ENCODE results near the gene FDXR. TPM values are rescaled to one million over a fixed set of nuclear protein-coding genes. Genes with fewer than 3 reads are reported as not detected.

The FDXR gene
- total RNA-seq, 1 donor from 2014 or later: 4.6 TPM

DNA sequence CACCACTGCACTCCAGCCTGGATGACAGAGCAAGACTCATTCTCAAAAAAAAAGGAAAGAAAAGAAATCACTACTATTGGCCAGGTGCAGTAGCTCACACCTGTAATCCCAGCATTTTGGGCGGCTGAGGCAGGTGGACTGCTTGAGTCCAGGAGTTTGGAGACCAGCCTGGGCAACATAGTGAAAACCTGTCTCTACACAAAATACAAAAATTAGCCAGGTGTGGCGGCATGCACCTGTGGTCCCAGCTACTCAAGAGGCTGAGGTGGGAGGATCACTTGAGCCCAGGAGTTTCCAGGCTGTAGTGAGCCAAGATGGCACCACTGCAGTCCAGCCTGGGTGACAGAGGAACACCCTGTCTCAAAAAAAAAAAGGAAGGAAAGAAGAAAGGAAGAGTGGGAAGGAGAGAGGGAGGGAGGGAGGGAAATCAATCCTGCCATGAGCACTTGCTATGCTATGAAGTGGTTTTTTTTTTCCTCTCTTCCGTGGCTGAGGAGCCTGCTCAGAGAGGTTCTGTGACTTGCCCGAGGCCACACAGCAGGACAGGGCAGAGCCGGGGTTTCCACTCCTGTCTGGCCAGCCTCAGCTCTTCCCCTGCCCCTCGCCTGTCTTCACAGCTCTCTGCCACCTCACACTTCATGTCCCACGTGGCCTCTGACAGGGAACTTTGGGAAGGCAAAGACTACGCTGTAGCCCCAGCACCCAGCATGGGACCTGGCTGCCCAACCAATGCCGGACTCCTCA lies 24.0 kb downstream of the FDXR start:
- ATAC-seq (ENCODE audit: poor library complexity): no peak
- DNase-seq: no peak
- intact Hi-C loops (cut with DNase I): no loop called here

DNA sequence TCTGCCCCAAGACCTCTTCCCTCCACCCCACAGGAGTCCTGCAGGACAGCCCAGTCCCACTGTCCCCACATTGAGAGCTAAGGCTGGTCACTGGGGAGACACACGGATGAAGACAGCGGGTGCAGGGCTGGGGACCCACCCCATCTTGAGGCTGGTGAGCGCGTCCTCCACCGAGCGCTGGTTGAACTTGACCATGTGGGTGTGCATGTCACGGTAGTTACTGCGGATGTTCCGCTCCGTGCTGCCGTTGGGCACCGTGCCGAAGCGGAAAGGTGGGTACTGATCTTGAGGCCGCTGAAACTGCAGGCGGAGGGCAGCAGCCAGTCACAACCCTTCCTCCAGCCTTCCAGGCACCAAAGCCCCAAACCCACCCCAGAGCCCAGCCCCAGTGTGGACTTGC lies 26.2 kb downstream of the FDXR start:
- DNase-seq: no peak
- intact Hi-C loops (cut with DNase I): no loop called here
- no peak for ATAC-seq (ENCODE audit: poor library complexity)

GRCh38 chr17:74843352-74843627 lies 29.5 kb downstream of the FDXR start:
- DNase-seq (no peak), ATAC-seq (ENCODE audit: poor library complexity) (no peak)
- intact Hi-C loops (cut with DNase I): no loop called here

DNA sequence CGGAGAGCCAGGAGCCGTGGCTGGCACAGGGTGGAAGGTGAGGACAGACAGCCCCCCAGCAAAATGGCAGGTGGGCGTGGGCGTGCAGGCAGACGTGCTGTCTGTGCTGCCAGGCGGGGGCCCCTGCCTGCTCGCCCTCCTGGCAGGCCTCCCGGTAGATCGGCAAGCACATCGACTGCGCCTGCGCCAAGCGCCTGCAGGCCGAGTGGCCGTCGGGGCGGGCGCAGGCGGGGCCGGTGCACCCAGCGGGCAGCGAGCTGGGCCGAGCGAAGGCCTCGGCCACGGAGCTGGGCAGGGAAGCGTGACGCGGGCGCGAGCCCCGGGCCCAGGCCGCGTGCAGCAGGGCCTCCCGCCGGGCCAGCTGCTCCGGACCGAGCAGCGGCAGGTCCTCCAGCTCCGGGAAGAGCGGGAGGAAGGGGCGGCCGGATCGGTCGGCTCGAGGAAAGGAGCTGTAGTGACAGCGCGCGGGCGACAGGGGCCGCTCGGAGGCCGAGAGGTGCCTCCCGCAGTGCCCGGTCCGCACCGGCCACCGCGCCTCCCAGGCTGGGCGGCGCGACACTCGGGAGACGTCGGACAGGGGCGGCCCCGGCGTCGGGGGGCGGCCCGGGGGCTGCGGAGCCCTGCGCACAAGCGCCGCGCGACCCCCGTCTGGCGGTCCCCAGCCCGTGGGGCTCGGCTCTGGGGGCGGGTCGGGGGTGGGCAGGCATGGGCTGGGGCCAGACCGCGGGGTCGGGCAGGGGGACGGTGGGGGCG lies 30.0 kb downstream of the FDXR start:
- ATAC-seq (ENCODE audit: poor library complexity) (peak; percentile 88), DNase-seq (peak; percentile 88)
- intact Hi-C loops (cut with DNase I): no loop called here

- intact Hi-C loops (cut with DNase I): no loop called here
- no peak for DNase-seq
These were observed 30.6 kb downstream of the FDXR start for GRCh38 chr17:74842146-74842598.

GRCh38 chr17:74840989-74841666 lies 31.7 kb downstream of the FDXR start:
- ATAC-seq (ENCODE audit: poor library complexity): peak; percentile 74
- intact Hi-C loops (cut with DNase I): no loop called here
- peak; percentile 88 for DNase-seq

More at GRCh38 chr17:74842146-74842598, 30.6 kb downstream of the FDXR start:
- no peak for ATAC-seq (ENCODE audit: poor library complexity)

GRCh38 chr17:74839990-74840852 lies 32.6 kb downstream of the FDXR start:
- ATAC-seq (ENCODE audit: poor library complexity) (no peak), DNase-seq (no peak)
- intact Hi-C loops (cut with DNase I): no loop called here

DNA sequence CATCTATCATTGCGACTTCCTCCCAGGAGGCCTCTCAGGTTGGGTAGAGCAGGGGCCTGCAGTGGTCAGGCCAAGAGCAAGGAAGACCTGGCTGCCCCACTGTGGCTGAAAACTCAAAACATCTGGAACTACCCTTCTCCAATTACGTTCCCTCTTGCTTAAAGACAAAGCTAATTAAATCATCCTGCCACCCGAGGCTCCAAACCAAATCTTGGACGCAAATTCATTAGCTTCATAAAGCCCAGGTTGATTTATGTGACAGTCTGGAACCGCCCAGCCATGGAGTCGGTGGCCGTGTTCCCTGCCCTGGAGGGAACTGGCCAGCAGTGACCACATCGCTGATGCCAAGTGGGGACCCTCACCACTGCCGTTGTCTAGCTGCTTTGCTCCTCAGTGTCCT lies 34.5 kb downstream of the FDXR start:
- ATAC-seq (ENCODE audit: poor library complexity) (no peak), DNase-seq (no peak)
- intact Hi-C loops (cut with DNase I): no loop called here

GRCh38 chr17:74836691-74837467 lies 35.9 kb downstream of the FDXR start:
- intact Hi-C loops (cut with DNase I): no loop called here
- DNase-seq: no peak
- ATAC-seq (ENCODE audit: poor library complexity): no peak

- intact Hi-C loops (cut with DNase I): no loop called here
- ATAC-seq (ENCODE audit: poor library complexity): no peak
These were observed 36.6 kb downstream of the FDXR start for GRCh38 chr17:74836191-74836590.

GRCh38 chr17:74833501-74834377 lies 39.1 kb downstream of the FDXR start:
- no peak for ATAC-seq (ENCODE audit: poor library complexity)
- intact Hi-C loops (cut with DNase I): no loop called here
- DNase-seq: peak; percentile 58

More at GRCh38 chr17:74836191-74836590, 36.6 kb downstream of the FDXR start:
- no peak for DNase-seq

DNA sequence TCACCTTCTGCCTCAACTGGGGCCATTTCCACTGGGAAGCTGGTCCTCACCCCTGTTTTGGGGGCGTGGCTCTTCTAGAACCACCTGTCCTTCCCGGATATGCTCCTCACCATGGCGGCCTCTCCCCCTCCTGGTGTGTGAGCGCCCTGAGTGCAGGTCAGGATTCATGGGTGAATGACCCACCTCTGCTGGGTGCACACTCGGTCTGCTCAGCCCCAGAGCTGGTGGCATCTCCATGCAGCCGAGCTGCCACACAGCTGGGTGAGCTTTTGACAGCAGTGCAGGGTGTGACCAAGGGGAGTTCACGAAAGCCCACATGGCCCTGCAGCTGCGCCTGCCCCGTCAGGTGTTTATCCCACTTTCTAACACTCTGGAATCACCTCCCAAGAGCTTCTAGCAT lies 40.4 kb downstream of the FDXR start:
- DNase-seq (no peak), ATAC-seq (ENCODE audit: poor library complexity) (no peak)
- intact Hi-C loops (cut with DNase I): no loop called here

GRCh38 chr17:74831444-74832146 lies 41.2 kb downstream of the FDXR start:
- no peak for DNase-seq
- intact Hi-C loops (cut with DNase I): no loop called here
- ATAC-seq (ENCODE audit: poor library complexity): no peak

DNA sequence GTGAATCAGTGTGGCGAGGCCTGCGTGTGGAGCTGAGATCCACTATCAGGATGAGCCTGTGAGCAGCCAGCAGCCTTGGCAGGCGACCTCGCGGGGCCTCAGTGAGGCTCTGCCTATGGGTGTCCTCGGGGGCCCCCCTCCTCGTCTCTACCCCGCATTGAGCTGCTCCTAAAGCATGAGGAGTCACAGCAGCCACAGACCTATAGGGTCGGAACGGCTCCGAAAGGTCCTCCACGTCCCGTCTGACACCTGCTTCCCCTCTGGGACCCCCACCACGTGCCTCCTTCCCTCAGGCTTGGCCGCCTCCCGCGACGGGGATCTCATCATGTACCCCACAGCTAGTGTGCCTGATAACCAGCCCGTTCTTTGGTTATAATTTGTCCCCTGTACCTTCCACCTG lies 41.9 kb downstream of the FDXR start:
- DNase-seq (no peak), ATAC-seq (ENCODE audit: poor library complexity) (no peak)
- intact Hi-C loops (cut with DNase I): no loop called here

GRCh38 chr17:74827800-74828199 lies 45.0 kb downstream of the FDXR start:
- intact Hi-C loops (cut with DNase I): no loop called here
- DNase-seq (no peak), ATAC-seq (ENCODE audit: poor library complexity) (no peak)

- no peak for ATAC-seq (ENCODE audit: poor library complexity)
- intact Hi-C loops (cut with DNase I): no loop called here
- DNase-seq: no peak
These were observed 46.7 kb downstream of the FDXR start for GRCh38 chr17:74825952-74826719.

All from Right ventricle myocardium superior (tissue), 1 donor.